ENCODE data around the gene SORCS2.

The SORCS2 gene

GRCh38 chr4:7620086-7620813, 427.9 kb downstream of the SORCS2 start:
- no peak for DNase-seq (ENCODE audit: low spot score)

- no peak for DNase-seq (ENCODE audit: low spot score)
Observed at GRCh38 chr4:7620814-7621176, 428.5 kb downstream of the SORCS2 start.

- no peak for DNase-seq (ENCODE audit: low spot score)
Observed at GRCh38 chr4:7621252-7622035, 429.1 kb downstream of the SORCS2 start.

GRCh38 chr4:7622371-7622770, 430.0 kb downstream of the SORCS2 start:
- no peak for DNase-seq (ENCODE audit: low spot score)

- DNase-seq (ENCODE audit: low spot score): no peak
Observed at GRCh38 chr4:7623468-7623867, 431.1 kb downstream of the SORCS2 start.

- no peak for DNase-seq (ENCODE audit: low spot score)
Observed at GRCh38 chr4:7624396-7624980, 432.1 kb downstream of the SORCS2 start.

GRCh38 chr4:7625071-7625470, 432.7 kb downstream of the SORCS2 start:
- peak; percentile 59 for DNase-seq (ENCODE audit: low spot score)

GRCh38 chr4:7626531-7626930, 434.2 kb downstream of the SORCS2 start:
- no peak for DNase-seq (ENCODE audit: low spot score)

- DNase-seq (ENCODE audit: low spot score): no peak
Observed at GRCh38 chr4:7627251-7628250, 435.2 kb downstream of the SORCS2 start.

GRCh38 chr4:7628432-7628831, 436.1 kb downstream of the SORCS2 start:
- no peak for DNase-seq (ENCODE audit: low spot score)

GRCh38 chr4:7629501-7630254, 437.3 kb downstream of the SORCS2 start:
- DNase-seq (ENCODE audit: low spot score): no peak

- peak; percentile 84 for DNase-seq (ENCODE audit: low spot score)
Observed at GRCh38 chr4:7630568-7631287, 438.4 kb downstream of the SORCS2 start.

- DNase-seq (ENCODE audit: low spot score): no peak
Observed at GRCh38 chr4:7631288-7632014, 439.1 kb downstream of the SORCS2 start.

GRCh38 chr4:7632341-7632740, 440.0 kb downstream of the SORCS2 start:
- DNase-seq (ENCODE audit: low spot score): no peak

GRCh38 chr4:7632971-7633370, 440.6 kb downstream of the SORCS2 start:
- DNase-seq (ENCODE audit: low spot score): no peak

- DNase-seq (ENCODE audit: low spot score): no peak
Observed at GRCh38 chr4:7634661-7635251, 442.4 kb downstream of the SORCS2 start.

GRCh38 chr4:7635445-7636239, 443.3 kb downstream of the SORCS2 start:
- DNase-seq (ENCODE audit: low spot score): no peak

- DNase-seq (ENCODE audit: low spot score): no peak
Observed at GRCh38 chr4:7636240-7636508, 443.8 kb downstream of the SORCS2 start.

GRCh38 chr4:7637139-7637538, 444.8 kb downstream of the SORCS2 start:
- no peak for DNase-seq (ENCODE audit: low spot score)

Measured in AG08396 (cell line).